ENCODE data around the gene PON1.

GRCh38 chr7:95338832-95339231, 14.5 kb upstream of the PON1 start:
- TF ChIP-seq SP4 (IDR thresholded peaks at IDR 0.05; ENCODE audit: low read length) (no peak), YY1 (IDR thresholded peaks at IDR 0.05; ENCODE audit: low read depth, low read length) (no peak), CEBPB (IDR thresholded peaks at IDR 0.05; ENCODE audit: low read depth, low read length) (no peak), CREB1 (IDR thresholded peaks at IDR 0.05) (no peak), NRF1 (IDR thresholded peaks at IDR 0.05; ENCODE audit: low read depth, low read length) (no peak)

All from H1 (cell line).